IMR-90 (cell line): ENCODE measurements around the gene CALR3. TPM values are rescaled to one million over a fixed set of nuclear protein-coding genes. Genes with fewer than 3 reads are reported as not detected.

Source experiments
- ATAC-seq: fragments of 200-7000 bp; cut with Tn5 transposase; 2 replicates; pipeline ENCODE4 v1.9.1; 2020; ENCODE audit warnings: low read depth, mild to moderate bottlenecking, moderate library complexity
- BruUV-seq: library from RNA; stranded (reverse); fragments of 400-500 nt; replicated peaks from 2 replicates; lab custom pipeline; 2021; lab: Mats Ljungman, UMichigan
- CTCF ChIA-PET: fragments of 300-600 bp; formaldehyde crosslinking; extraction: SDS; loops from one replicate; lab custom pipeline; 2021; ENCODE audit warnings: antibody characterized with exemption; lab: Yijun Ruan, JAX
- POLR2A ChIA-PET: fragments of 300-600 bp; sonication (Branson Sonifier 250); formaldehyde crosslinking; loops from one replicate; lab custom pipeline; 2022; ENCODE audit warnings: antibody characterized with exemption; ENCODE audit not compliant: unreplicated experiment; lab: Charles Lee
- DNase-seq: peaks from one replicate; pipeline ENCODE4 v3.0.0; 2013
- H2AFZ ChIP-seq: replicated peaks from 2 replicates; pipeline ENCODE3; 2013; ENCODE audit warnings: low read length, mild to moderate bottlenecking; ENCODE audit not compliant: poor library complexity
- H2AK5ac ChIP-seq: 2 replicates; pipeline ENCODE4 v1.6.1; 2013; ENCODE audit warnings: low read depth, low read length, inconsistent platforms
- H2AK9ac ChIP-seq: replicated peaks from 2 replicates; pipeline ENCODE3; 2013; ENCODE audit warnings: mild to moderate bottlenecking, low read depth, low read length, moderate library complexity; ENCODE audit not compliant: poor library complexity
- H2BK120ac ChIP-seq: 2 replicates; pipeline ENCODE4 v1.6.1; 2013; ENCODE audit warnings: low read depth, low read length, inconsistent platforms
- H2BK15ac ChIP-seq: 3 replicates; pipeline ENCODE4 v1.6.1; 2013; ENCODE audit warnings: low read depth, low read length, inconsistent platforms
- H2BK20ac ChIP-seq: 2 replicates; pipeline ENCODE4 v1.6.1; 2013; ENCODE audit warnings: low read depth, mild to moderate bottlenecking, inconsistent platforms, low read length, moderate library complexity
- H2BK5ac ChIP-seq: 2 replicates; pipeline ENCODE4 v1.6.1; 2013; ENCODE audit warnings: mild to moderate bottlenecking, low read depth, low read length, inconsistent platforms; ENCODE audit not compliant: poor library complexity, severe bottlenecking
- H3K14ac ChIP-seq: replicated peaks from 2 replicates; pipeline ENCODE4 v1.6.1; 2013; ENCODE audit warnings: low read depth, low read length, inconsistent platforms
- H3K18ac ChIP-seq: 2 replicates; pipeline ENCODE4 v1.6.1; 2013; ENCODE audit warnings: low read depth, low read length, control low read depth
- H3K23ac ChIP-seq: 2 replicates; pipeline ENCODE4 v1.6.1; 2013; ENCODE audit warnings: low read depth, low read length, inconsistent platforms
- H3K27ac ChIP-seq: 2 replicates; pipeline ENCODE4 v1.5.1; 2013; ENCODE audit warnings: mild to moderate bottlenecking, control low read depth, low read length; ENCODE audit not compliant: insufficient read depth
- H3K27me3 ChIP-seq: 2 replicates; pipeline ENCODE4 v1.6.1; 2013; ENCODE audit warnings: low read length; ENCODE audit not compliant: control insufficient read depth, insufficient read depth
- H3K36me3 ChIP-seq: 2 replicates; pipeline ENCODE4 v1.6.1; 2013; ENCODE audit warnings: low read length, mixed read lengths; ENCODE audit not compliant: control insufficient read depth, insufficient read depth
- H3K4ac ChIP-seq: 2 replicates; pipeline ENCODE4 v1.6.1; 2013; ENCODE audit warnings: low read depth, low read length, inconsistent platforms
- H3K4me1 ChIP-seq: 2 replicates; pipeline ENCODE4 v1.6.1; 2013; ENCODE audit warnings: low read length, mixed read lengths; ENCODE audit not compliant: control insufficient read depth, insufficient read depth
- H3K4me2 ChIP-seq: 2 replicates; pipeline ENCODE4 v1.6.1; 2013; ENCODE audit warnings: low read depth, mild to moderate bottlenecking, control low read depth, low read length, moderate library complexity
- H3K4me3 ChIP-seq: 2 replicates; pipeline ENCODE4 v1.5.1; 2013; ENCODE audit warnings: low read depth, mild to moderate bottlenecking, control low read depth, low read length, moderate library complexity; ENCODE audit not compliant: insufficient read depth
- H3K56ac ChIP-seq: 2 replicates; pipeline ENCODE4 v1.6.1; 2013; ENCODE audit warnings: low read length, inconsistent platforms; ENCODE audit not compliant: insufficient read depth; ENCODE audit errors: extremely low read depth
- H3K79me1 ChIP-seq, 2 experiments: 2 replicates each; pipeline ENCODE4 v1.6.1; 2013; ENCODE audit warnings: low read length in 2 of 2, inconsistent platforms in 1 of 2, low read depth in 1 of 2
- H3K9ac ChIP-seq: 2 replicates; pipeline ENCODE4 v1.6.1; 2013; ENCODE audit warnings: low read depth, low read length, control low read depth
- H3K9me1 ChIP-seq: 2 replicates; pipeline ENCODE4 v1.6.1; 2013; ENCODE audit warnings: low read length, inconsistent platforms; ENCODE audit not compliant: insufficient read depth
- H3K9me3 ChIP-seq: 2 replicates; pipeline ENCODE4 v1.6.1; 2013; ENCODE audit warnings: low read length; ENCODE audit not compliant: control insufficient read depth, insufficient read depth
- H4K20me1 ChIP-seq: 2 replicates; pipeline ENCODE4 v1.6.1; 2013; ENCODE audit warnings: low read length, inconsistent platforms; ENCODE audit not compliant: insufficient read depth
- H4K5ac ChIP-seq: 2 replicates; pipeline ENCODE4 v1.6.1; 2013; ENCODE audit warnings: mild to moderate bottlenecking, low read depth, low read length, control low read depth
- H4K8ac ChIP-seq, 2 experiments: 2 replicates each; pipeline ENCODE4 v1.6.1; 2013; ENCODE audit warnings: low read depth in 2 of 2, low read length in 2 of 2, control low read depth in 1 of 2, inconsistent platforms in 1 of 2
- H4K91ac ChIP-seq: 2 replicates; pipeline ENCODE4 v1.6.1; 2013; ENCODE audit warnings: low read depth, low read length, inconsistent platforms; ENCODE audit not compliant: insufficient read depth
- BHLHE40 ChIP-seq: fragments of 150-350 bp; IDR thresholded peaks from 2 replicates; pipeline ENCODE4 v1.6.1; 2016; ENCODE audit warnings: mild to moderate bottlenecking, low read depth, low read length
- CEBPB ChIP-seq: IDR thresholded peaks from 2 replicates; pipeline ENCODE4 v1.6.1; 2012; ENCODE audit warnings: low read depth, low read length, improper control_type of control experiment
- FOS ChIP-seq: fragments of 150-350 bp; IDR thresholded peaks from 2 replicates; pipeline ENCODE4 v1.6.1; 2016; ENCODE audit warnings: low read depth, low read length
- MAFK ChIP-seq: IDR thresholded peaks from 2 replicates; pipeline ENCODE4 v1.6.1; 2012; ENCODE audit warnings: low read depth, low read length, improper control_type of control experiment
- MAZ ChIP-seq: IDR thresholded peaks from 2 replicates; pipeline ENCODE4 v1.6.1; 2012; ENCODE audit warnings: low read depth, mild to moderate bottlenecking, low read length, improper control_type of control experiment, moderate library complexity, borderline replicate concordance
- RCOR1 ChIP-seq: IDR thresholded peaks from 2 replicates; pipeline ENCODE4 v1.6.1; 2012; ENCODE audit warnings: mild to moderate bottlenecking, low read length, improper control_type of control experiment; ENCODE audit not compliant: insufficient replicate concordance
- WGBS, 2 experiments: methylation state at CpG; one replicate each; pipeline versions ENCODE4 v1.1.5 to v1.1.7; 2013; ENCODE audit warnings: missing lambda C conversion rate in 2 of 2; ENCODE audit not compliant: insufficient read length in 1 of 2; ENCODE audit errors: extremely low coverage in 2 of 2; 5-methylcytosine and 5-hydroxymethylcytosine counted together
- dilution Hi-C: fragments of 300-500 bp; cut with HindIII; formaldehyde crosslinking; loops from one replicate; pipeline ENCODE4 v1.14.3; 2018; ENCODE audit warnings: low sequenced_read_pairs; ENCODE audit not compliant: unreplicated experiment
- in situ Hi-C: fragments of 300-500 bp; cut with MboI; formaldehyde crosslinking; loops from 3 replicates; pipeline ENCODE4 v1.14.3; 2019; ENCODE audit warnings: low sequenced_read_pairs, inconsistent platforms, mixed read lengths
- intact Hi-C: fragments of 100-400 bp; cut with micrococcal nuclease; formaldehyde crosslinking; loops from 2 replicates; pipeline ENCODE4 v1.10.0; 2022
- polyA plus RNA-seq, 3 experiments: library from polyadenylated mRNA; depleted of rRNA; stranded (reverse); fragments of >200 nt; gene quantifications; 2 replicates each; pipeline ENCODE4 v1.2.3, GENCODE V29; 2012; ENCODE audit warnings: low replicate concordance in 1 of 3
- total RNA-seq: library from RNA; depleted of rRNA; stranded (reverse); fragments of >200 nt; gene quantifications from 2 replicates; pipeline ENCODE4 v1.2.3, GENCODE V29; 2012
- TF ChIP-seq, protein P1 (sequence below): conservative IDR thresholded peaks from 2 replicates; pipeline ENCODE4 v1.5.1; 2012; ENCODE audit warnings: mild to moderate bottlenecking, low read depth, low read length, improper control_type of control experiment
- TF ChIP-seq, protein P2 (sequence below): fragments of 150-350 bp; IDR thresholded peaks from 2 replicates; pipeline ENCODE4 v1.6.1; 2016; ENCODE audit warnings: low read depth, mild to moderate bottlenecking, low read length, moderate library complexity, borderline replicate concordance

Gene CALR3
- total and polyA plus RNA-seq, 2 of the 4 experiments (the other 2 are of a cell fraction), result not detected

DNA sequence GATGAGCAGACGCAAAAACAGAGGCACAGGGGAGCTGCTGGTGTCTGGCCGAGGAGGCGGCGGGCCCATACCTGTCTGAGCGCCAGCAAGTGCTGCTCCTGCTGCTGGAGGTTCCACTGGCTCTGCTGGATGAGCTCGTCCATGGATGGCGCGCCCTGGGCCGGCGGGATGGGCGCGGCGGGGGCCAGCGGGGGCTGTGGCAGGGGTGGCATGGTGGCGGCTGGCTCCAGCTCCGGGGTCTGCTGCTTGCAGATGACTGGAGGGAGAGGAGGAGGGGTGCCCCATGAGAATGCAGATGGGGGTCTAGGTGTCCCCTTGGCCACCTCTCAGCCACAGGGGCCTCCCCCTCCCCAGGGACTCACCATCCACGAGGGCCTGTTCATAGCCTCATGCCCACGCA lies 39.4 kb upstream of the CALR3 start:
- no peak overlapping the region for H4K91ac ChIP-seq
- no peak for TF ChIP-seq MAFK
- TF ChIP-seq FOS, result no peak
- no peak for TF ChIP-seq MAZ
- no peak for TF ChIP-seq RCOR1
- TF ChIP-seq, protein P1, sequence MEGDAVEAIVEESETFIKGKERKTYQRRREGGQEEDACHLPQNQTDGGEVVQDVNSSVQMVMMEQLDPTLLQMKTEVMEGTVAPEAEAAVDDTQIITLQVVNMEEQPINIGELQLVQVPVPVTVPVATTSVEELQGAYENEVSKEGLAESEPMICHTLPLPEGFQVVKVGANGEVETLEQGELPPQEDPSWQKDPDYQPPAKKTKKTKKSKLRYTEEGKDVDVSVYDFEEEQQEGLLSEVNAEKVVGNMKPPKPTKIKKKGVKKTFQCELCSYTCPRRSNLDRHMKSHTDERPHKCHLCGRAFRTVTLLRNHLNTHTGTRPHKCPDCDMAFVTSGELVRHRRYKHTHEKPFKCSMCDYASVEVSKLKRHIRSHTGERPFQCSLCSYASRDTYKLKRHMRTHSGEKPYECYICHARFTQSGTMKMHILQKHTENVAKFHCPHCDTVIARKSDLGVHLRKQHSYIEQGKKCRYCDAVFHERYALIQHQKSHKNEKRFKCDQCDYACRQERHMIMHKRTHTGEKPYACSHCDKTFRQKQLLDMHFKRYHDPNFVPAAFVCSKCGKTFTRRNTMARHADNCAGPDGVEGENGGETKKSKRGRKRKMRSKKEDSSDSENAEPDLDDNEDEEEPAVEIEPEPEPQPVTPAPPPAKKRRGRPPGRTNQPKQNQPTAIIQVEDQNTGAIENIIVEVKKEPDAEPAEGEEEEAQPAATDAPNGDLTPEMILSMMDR, result no peak
- no peak for TF ChIP-seq BHLHE40
- TF ChIP-seq CEBPB, result no peak
- TF ChIP-seq, protein P2, sequence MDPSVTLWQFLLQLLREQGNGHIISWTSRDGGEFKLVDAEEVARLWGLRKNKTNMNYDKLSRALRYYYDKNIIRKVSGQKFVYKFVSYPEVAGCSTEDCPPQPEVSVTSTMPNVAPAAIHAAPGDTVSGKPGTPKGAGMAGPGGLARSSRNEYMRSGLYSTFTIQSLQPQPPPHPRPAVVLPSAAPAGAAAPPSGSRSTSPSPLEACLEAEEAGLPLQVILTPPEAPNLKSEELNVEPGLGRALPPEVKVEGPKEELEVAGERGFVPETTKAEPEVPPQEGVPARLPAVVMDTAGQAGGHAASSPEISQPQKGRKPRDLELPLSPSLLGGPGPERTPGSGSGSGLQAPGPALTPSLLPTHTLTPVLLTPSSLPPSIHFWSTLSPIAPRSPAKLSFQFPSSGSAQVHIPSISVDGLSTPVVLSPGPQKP, result no peak
- H2BK5ac ChIP-seq, result no peak overlapping the region
- 100% methylated on average over 6 of the region's 18 CpGs; no CpG with 5 or more reads in 1 of the 2 experiments for WGBS, 2 experiments
- H3K27me3 ChIP-seq, result no peaks in the 10 kb centered on the region
- no peak for DNase-seq
- intact Hi-C loops (no loop called here), dilution Hi-C loops (no loop called here), in situ Hi-C loops (no loop called here)
- no TSS peak for BruUV-seq
- no peak overlapping the region for H3K4ac ChIP-seq
- no peak for ATAC-seq
- H3K56ac ChIP-seq, result no peak overlapping the region
- no peak overlapping the region for H3K4me3 ChIP-seq
- H3K14ac ChIP-seq, result no peak overlapping the region
- no peak overlapping the region for H3K27ac ChIP-seq
- H3K9ac ChIP-seq, result no peak overlapping the region
- no peaks in the 10 kb centered on the region for H3K9me3 ChIP-seq
- no peaks in the 10 kb centered on the region for H3K4me1 ChIP-seq
- peaks cover 83% of the 10 kb centered on the region for H3K36me3 ChIP-seq
- H4K5ac ChIP-seq, result no peak overlapping the region
- H2AK5ac ChIP-seq, result no peak overlapping the region
- H3K9me1 ChIP-seq, result peaks cover 12% of the 10 kb centered on the region; the same call in 1 of the 2 replicates
- H3K4me2 ChIP-seq, result no peak overlapping the region
- no peak overlapping the region for H4K8ac ChIP-seq
- H3K18ac ChIP-seq, result no peak overlapping the region
- H3K23ac ChIP-seq, result no peak overlapping the region
- H3K79me1 ChIP-seq, result peaks cover 5 to 48% of the 10 kb centered on the region in 2 experiments
- H2BK20ac ChIP-seq, result no peak overlapping the region
- no peak overlapping the region for H2AFZ ChIP-seq
- POLR2A ChIA-PET, result no interaction called here
- peaks cover 60% of the 10 kb centered on the region for H4K20me1 ChIP-seq
- CTCF ChIA-PET, result no interaction called here
- no peak overlapping the region for H2BK15ac ChIP-seq
- no peak overlapping the region for H2AK9ac ChIP-seq
- no peak overlapping the region for H2BK120ac ChIP-seq
